ENCODE data around the gene MLLT1. TPM values are rescaled to one million over a fixed set of nuclear protein-coding genes. Genes with fewer than 3 reads are reported as not detected.
A peak's percentile ranks its signal among the peaks of the same experiment; 100 is the strongest.

Gene MLLT1
- total RNA-seq, 1 donor from 2014 or later: 5.6 TPM

DNA sequence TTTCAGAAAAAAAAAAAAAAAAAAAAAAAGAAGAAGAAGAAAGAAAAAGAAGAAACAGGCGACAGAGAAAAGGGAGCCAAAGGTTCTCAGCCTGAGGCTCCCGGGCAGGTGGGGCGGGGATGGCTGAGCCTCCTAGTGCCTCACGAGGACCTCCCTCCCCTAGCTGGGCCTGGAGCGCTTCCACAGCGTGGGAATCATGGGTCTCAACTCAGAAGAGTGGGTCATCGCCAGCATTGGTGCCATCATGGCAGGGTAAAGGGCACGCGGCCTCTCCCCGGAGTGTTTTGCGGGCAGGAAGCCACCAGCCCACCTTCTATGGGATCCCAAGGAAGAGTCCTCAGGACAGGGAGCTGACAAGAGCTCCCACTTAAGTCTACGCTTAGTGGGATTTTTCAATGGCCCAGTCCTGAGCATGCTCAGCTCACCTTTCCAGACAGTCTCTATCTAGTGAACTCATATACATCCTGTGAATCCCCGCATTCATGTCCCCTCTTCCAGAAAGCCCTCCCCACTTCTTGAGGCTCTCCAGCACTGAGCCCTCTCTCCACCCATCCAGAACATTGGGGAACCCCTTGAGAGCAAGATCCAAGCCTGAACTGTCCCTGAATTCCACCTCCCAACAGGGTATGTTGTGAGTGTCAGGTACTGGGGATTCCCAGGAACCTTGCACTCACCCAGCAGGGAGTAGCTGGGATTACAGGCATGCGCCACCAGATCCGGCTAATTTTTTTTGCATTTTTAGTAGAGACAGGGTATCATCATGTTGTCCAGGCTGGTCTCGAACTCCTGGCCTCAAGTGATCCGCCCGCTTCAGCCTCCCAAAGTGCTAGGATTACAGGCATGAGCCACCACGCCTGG lies 74.7 kb downstream of the MLLT1 start:
- DNase-seq: no peak

DNA sequence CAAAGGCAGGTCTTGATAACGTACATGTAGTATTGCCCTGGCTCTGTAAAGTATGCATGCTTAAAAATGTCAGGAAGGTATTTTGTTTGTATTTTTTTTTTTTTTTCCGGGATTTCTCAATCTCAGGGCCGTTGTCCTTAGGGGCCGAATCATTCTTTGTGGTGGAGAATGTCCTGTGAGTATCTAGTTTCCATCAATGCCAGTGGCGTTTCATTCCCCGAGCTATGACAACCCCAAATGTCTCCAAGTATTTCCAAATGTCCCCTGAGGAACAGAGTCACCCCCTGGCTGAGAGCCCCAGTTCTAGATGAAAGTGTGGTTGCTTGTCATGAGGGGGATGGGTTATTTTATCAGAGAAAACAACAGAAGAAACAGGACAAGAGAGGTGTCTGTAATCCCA lies 75.6 kb downstream of the MLLT1 start:
- DNase-seq: no peak

DNA sequence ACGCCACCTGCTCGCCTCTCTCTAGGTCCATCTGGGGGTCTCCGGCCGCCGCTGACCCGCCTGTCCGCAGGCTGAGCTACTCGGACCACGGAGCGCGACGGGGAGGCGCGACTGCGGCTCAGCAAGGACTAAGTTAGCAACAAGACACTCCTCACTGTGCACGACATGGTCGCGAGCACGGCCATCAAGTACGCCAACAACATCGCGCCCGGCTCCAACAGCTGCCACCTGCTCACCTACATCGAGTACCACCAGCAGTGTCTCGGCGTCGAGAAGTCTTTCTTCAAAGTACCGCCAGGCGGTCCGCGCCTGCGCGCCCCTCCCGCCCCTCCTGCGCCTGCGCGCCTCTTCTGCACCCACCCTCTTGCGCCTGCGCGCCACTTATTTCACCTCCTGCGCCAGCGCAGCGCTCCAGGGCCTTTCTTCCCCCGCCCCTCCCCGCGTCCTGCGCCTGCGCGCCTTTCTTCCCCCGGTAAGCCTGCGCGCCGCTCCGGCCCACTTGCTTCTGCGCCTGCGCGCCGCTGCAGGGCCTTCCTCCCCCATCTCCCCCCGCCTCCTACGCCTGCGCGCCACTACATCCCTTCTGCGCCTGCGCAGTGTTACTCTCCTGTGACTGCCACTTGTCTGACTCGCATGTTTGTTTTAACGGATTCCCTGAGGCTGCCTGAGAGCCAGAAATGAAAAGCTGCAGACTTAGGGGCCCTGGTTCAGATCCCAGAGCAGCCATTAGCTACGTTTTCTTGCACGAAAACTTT lies 80.4 kb downstream of the MLLT1 start:
- DNase-seq: peak; percentile 99

DNA sequence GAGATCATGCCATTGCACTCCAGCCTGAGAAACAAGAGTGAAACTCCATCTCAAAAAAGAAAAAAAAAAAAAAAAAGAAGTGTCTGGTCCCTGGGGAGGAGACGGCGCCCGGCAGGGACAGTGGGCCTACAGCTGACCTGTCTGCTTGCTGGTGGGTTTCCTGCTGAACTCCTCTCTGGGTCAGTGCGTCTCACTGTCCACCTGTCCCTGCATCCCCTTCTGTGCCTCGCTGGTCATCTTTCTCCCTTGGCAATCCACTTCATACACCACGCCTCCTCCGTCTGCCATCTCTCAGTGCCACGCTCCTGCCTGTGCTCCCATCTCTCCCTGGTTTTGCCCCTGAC lies 80.9 kb downstream of the MLLT1 start:
- DNase-seq: no peak

DNA sequence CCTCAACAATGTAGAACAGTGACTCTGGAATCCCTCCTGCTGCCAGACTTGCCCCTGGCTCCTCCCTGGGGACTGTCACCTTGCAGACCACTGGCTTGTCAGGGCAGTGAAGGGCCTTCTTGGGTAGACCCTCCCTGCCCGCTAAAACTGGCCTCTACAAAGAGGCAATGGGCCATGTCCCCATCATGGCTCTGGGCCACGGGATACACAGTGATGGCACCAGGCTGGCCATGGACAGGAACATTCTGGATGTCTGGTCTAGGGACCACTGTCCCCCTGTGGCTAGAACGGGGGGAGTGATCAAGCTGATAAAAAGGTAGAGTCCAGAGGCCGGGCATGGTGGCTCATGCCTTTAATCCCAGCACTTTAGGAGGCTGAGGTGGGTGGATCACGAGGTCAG lies 83.4 kb downstream of the MLLT1 start:
- DNase-seq: no peak

DNA sequence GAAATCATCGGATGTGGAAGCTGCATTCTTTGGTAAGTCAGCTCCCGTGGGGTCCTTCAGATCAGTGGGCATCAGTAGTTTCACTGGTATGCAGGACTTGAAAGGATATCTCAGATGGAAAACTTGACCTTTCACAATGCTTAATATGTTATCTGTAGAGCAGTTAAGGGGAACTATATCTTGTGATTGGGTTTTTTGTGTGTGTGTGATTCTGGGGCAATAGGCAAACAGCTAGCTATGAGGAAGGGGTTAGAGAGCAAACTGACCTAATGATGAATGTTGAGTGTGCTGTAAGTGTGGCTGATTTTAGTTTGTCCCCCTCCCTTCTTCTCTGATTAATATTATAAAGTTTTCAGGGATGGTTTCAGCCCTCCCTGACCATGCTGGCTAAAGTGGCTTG lies 91.0 kb downstream of the MLLT1 start:
- DNase-seq: no peak

DNA sequence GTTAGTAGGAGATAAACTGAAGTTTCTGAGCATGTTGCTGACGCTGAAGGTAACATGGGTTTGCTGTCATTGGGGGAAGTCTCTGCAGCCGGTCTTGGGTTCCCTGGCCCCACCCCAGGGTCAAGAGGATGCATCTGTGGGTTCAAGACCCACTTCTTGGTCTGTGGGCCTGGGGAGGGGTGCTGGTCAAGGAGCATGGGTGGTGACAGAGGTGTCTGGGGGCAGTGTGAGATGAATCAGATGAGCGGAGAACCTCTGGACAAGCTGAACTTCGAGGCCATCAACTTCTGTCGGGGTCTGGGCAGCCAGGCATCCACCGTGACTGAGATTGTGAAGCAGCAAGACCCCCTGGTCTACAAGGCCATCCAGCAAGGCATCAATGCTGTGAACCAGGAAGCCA lies 92.4 kb downstream of the MLLT1 start:
- no peak for DNase-seq

DNA sequence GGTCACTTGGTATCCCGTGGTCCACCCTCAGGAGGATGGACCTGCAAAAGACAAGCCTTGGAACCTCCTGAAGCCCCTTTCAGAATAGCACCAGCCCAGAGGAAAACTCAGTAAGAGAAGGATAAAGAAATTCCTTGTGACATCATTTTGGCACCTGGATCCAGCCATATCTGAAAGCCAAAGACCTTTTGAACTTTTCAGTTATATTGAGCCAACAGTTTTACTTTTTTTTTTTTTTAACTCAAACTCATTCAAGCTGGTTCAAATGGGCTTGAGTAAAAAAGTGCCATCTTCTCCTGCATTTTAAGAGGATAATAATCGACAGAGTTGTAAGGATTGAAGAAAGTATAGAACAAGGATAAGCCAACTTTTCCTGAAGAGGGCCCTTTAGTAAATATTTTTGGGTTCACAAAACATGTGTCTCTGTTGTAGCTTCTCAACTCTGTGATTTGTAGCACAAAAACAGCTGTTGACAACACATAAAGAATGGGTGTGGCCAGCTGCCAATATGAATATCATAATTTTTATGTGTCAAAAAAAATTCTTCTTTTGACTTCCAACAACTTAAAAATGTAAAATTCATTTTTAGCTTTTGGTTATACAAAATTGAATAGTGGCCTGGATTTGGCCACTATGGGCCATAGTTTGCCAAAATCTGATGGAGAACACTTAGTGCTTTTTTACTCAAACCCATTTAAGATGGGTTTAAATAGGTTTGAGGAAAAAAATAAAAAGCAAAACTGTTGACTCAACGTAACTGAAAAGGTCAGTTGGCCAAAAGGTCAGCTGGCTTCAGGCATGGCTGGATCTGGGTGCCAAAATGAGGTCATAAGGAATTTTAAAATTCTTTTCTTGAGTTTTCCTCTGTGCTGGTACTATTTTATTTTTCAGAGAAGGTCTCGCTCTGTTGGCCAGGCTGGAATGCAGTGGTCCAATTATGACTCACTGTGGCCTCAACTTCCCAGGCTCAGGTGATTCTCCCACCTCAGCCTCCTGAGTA lies 93.6 kb downstream of the MLLT1 start:
- no peak for DNase-seq

DNA sequence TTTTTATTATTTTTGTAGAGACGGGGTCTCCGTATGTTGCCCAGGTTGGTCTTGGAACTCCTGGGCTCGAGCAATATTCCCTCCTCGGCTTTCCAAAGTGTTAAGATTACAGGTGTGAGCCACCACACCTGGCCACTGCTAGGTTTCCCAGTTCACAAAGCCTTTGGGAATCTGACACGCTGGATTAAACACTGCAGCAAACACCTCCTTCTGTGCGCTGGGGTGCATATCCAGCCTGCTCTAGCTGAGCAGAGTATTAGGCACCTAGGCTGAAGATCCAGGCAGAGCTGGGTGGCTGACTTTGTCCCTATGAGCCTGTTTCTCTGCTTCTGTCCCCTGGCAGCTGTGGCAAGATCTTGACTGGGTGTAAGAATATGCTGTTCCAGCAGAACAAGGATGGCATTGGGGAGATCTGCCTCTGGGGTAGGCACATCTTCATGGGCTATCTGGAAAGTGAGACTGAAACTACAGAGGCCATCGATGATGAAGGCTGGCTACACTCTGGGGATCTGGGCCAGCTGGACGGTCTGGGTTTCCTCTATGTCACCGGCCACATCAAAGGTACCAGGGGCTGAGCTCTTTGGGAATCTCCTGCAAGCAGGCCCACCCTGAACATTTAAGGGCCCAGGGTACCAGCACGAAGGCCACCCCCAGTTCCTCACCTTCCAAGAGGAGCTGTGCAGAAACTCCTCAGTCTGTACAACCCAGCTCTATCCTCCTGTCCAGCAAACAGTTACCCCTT lies 94.5 kb downstream of the MLLT1 start:
- no peak for DNase-seq

DNA sequence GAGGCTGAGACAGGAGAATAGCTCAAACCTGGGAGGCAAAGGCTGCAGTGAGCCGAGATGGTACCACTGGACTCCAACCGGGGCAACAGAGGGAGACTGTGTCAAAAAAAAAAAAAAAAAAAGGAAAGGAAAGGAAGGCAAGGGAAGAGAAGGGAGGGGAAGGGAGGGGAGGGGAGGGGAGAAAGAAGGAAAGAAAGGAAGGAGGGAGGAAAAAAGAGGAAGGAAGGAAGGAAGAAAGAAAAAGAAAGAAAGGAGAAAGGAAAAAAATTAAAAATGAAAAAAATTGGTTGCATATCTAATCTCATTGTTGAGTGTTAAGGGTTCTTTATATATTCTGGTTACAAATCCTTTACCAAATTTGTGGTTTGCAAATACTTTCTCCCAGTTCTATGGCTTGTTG lies 98.7 kb downstream of the MLLT1 start:
- no peak for DNase-seq

DNA sequence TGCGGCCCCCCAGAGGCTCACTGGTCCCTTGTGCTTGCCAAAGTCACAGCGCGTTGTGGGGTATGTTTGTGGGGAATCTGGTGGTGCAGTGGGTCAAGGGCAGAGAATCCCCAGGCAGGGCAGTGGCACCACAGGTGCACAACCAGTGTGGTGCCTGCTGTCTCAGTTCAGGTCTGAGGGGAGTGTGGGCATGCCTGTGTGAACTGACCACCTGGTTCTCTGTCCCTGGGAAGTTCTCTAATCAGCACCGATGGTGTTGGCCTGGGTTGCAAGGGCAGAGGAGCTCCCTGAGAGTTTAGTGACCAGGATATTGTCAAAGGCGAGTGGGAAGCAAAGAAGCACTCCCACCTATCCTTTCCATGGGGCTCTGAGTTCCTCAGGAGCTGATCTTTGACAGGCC lies 106.6 kb downstream of the MLLT1 start:
- DNase-seq: no peak

DNA sequence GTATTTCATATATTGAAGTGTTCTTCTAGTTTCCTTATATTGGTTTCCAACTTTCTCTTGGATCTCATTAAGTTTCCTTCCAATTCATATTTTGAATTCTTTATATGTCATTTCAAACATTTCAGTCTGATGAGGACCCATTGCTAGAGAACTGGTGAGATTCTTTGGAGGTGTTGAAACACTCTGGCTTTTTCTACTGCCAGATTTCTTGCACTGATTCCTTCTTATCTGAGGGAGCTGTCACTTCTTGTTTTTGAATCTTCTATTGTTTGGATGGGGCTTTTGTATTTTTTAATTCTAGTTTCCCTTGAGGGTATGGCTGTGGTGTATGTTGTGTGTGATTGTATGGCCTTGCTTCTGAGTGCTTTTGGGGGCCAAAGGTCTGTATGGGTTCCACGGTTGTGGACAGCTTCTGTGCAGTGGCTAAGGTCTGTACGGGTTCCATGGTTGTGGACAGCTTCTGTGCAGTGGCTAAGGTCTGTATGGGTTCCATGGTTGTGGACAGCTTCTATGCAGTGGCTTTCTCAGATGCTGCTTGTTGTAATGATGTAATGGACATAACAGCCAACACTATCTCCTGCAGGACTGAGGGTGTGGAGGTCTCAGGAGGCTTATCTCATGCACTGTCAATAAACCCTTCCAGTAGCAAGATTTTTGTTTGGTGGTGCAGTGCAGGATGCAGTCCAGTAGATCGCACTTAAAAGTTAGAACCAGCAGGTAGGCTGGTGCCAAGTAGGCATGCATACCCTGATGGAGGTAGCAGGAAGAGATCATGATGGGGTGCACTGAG lies 107.5 kb downstream of the MLLT1 start:
- DNase-seq: no peak

DNA sequence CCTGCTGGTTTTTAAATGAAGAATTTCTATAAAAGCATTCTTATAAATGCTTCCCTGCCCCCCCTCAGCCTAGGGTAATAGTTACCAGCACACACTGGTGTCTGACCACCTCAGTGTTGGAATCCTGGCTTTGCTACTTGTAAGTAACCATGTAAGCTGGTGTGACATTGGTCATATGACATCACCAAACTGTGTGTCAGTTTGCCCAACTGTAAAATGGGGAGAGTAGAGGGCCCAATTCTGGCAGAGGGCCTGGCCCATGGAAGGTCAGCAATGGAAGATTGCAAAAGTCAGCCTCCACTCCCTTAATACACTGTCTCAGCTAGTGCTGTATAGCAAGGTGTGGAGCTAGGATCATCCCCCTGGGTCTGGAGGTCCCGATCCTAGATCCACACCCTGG lies 112.7 kb downstream of the MLLT1 start:
- no peak for DNase-seq

DNA sequence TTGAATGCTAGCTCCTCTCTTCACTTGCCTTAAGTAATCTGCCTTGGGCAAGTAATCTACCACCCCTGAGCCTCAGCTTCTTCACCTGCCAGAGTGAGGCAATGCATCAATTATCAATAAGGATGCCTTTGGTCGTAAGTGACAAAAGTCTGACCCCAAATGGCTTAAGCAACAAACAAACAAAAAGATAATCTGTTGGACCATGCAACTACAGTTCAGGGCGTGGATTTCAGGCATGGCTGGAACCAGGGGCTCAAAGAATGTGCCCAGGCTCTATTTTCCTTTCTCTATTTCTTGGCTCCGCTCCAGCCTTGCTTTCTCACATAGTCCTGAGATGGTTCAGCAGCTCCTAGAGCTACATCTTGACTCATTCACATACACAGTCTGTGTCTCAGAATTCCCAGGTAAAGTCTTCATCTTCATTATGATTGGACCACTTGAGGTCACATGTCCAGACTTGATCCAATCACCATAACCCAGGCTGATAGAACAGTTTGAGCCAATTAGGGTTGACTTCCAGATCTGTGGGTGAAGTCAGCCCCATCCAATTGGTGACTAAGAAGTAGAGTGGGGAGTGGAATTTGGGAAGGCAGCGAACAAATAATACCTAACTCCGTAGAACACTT lies 114.8 kb downstream of the MLLT1 start:
- no peak for DNase-seq

DNA sequence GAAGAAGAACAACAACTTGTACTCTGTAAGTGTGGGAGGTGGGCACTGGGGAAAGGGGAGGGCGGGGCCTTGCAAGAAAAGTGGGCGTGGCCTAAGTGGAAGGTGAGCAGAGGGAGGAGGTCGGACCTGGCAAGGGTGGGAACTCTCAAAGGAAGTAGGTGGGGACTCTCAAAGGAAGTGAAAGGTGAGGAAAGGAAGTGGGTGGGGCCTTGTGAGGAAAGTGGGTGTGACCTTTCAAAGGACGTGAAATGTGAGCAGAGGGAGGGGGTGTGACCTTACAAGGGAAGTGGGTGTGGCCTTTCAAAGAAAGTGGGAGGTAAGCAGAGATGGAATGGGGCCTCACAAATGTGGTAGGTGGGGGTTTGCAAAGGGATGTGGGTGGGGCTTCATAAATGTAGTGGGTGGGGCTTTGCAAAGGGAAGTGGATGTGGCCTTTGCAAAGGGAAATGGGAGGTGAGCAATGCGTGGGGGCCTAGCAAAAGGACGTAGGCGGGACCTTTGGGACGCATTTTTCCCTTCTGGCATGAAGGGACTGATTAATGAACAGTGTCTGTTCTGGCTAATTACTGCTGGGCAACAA lies 118.4 kb downstream of the MLLT1 start:
- no peak for DNase-seq

Small RNAs within 50 kb of the gene (small RNA-seq; reads per million reads assigned to genes)
- not detected for gene AC011471.1 (ENCODE audit: low replicate concordance)

Other genes starting within 250 kb of the MLLT1 start
- 7.2 TPM for gene RFX2, start 169.5 kb downstream of the MLLT1 start, total RNA-seq
- 0.20 TPM for gene ACSBG2, start 144.3 kb downstream of the MLLT1 start, total RNA-seq
- 4.0 TPM for gene ACER1, start 53.6 kb upstream of the MLLT1 start, total RNA-seq
- gene CLPP, start 81.6 kb upstream of the MLLT1 start, total RNA-seq: 17.1 TPM
- gene ALKBH7, start 92.8 kb upstream of the MLLT1 start, total RNA-seq: 31.0 TPM
- 0.59 TPM for gene PSPN, start 96.0 kb upstream of the MLLT1 start, total RNA-seq
- gene GTF2F1, start 113.2 kb upstream of the MLLT1 start, total RNA-seq: 23.9 TPM
- gene KHSRP, start 144.8 kb upstream of the MLLT1 start, total RNA-seq: 100 TPM
- 0.49 TPM for gene SLC25A41, start 153.8 kb upstream of the MLLT1 start, total RNA-seq
- 14.3 TPM for gene SLC25A23, start 179.8 kb upstream of the MLLT1 start, total RNA-seq
- gene CRB3, start 184.3 kb upstream of the MLLT1 start, total RNA-seq: 9.8 TPM
- 0.69 TPM for gene DENND1C, start 201.8 kb upstream of the MLLT1 start, total RNA-seq
- 0.49 TPM for gene TUBB4A, start 222.3 kb upstream of the MLLT1 start, total RNA-seq